NCI-H1092 treated with DMSO at 0.1 percent for 48 hours (cell line): ENCODE results near the gene NDUFAF3.

ENCODE experiments used
- DNase-seq: peaks from one replicate; lab custom pipeline; 2025; lab: John Stamatoyannopoulos, UW

Gene NDUFAF3

GRCh38 chr3:49017971-49018706 lies 3.8 kb upstream of the NDUFAF3 start, which contains the start of gene DALRD3:
Gene DALRD3, minus strand, starts transcription at chr3:49018580. Its CDS starts 16 bp downstream, at chr3:49018564.
- peak; percentile 70 for DNase-seq

GRCh38 chr3:49018707-49019006 lies 3.3 kb upstream of the NDUFAF3 start:
- DNase-seq: no peak

DNA sequence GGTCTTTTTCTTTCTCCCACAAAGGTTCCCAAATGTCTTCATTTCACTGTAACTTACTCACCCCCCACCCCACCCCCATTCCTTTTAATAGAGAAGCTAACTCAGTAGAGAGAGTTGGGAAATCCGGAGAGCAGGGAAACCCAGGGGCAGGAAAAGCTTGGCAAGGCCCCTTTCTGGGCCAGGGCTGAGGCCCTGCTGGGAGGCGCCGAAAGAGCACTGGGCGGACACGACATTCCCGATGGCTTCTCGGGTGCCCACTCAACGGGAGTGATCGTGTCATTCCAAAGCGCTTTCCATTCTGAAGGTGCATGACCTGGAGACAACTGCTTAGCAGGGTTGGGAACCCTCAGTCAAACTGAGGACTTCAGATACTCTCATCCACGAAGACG lies 2.0 kb upstream of the NDUFAF3 start:
- no peak for DNase-seq

GRCh38 chr3:49020330-49021212 lies 1.4 kb upstream of the NDUFAF3 start:
- no peak for DNase-seq

GRCh38 chr3:49021213-49021812 lies 608 bp upstream of the NDUFAF3 start:
- DNase-seq: peak; percentile 92

DNA sequence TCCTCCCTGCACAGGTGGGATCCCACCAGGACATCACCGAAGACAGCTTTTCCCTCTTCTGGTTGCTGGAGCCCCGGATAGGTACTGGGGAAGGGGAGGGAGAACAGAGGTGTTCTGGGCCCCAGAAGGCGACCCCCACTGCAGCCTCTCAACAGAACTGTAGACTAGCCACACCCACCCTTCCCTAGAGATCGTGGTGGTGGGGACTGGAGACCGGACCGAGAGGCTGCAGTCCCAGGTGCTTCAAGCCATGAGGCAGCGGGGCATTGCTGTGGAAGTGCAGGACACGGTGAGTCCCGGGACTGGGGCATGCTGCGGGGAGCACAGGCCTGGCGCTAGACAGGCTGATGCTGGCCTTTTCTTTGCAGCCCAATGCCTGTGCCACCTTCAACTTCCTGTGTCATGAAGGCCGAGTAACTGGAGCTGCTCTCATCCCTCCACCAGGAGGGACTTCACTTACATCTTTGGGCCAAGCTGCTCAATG lies 809 bp downstream of the NDUFAF3 start:
- DNase-seq: no peak

GRCh38 chr3:49023775-49024174 lies 1.9 kb downstream of the NDUFAF3 start:
- DNase-seq: no peak

DNA sequence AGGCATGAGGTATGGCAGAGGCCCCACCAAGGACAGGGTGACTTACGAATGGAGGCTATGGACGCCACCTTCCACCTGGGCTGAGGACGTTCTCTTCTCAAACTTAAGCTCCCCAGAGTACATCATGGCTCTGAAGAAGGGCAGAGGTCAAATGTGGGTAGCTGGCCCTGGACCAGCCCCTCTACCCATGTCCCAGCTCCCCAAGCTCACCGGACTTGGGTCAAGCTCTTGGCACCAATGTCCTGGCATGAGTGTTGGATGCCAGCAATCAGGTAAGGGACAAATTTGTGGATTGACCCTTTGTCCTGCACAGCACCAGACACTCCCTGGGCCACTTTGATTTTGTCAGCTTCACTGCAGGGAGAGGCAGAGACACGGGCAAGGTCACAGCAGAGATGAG lies 2.5 kb downstream of the NDUFAF3 start:
- DNase-seq: no peak

- DNase-seq: no peak
These were observed 3.3 kb downstream of the NDUFAF3 start for GRCh38 chr3:49025005-49025792.

DNA sequence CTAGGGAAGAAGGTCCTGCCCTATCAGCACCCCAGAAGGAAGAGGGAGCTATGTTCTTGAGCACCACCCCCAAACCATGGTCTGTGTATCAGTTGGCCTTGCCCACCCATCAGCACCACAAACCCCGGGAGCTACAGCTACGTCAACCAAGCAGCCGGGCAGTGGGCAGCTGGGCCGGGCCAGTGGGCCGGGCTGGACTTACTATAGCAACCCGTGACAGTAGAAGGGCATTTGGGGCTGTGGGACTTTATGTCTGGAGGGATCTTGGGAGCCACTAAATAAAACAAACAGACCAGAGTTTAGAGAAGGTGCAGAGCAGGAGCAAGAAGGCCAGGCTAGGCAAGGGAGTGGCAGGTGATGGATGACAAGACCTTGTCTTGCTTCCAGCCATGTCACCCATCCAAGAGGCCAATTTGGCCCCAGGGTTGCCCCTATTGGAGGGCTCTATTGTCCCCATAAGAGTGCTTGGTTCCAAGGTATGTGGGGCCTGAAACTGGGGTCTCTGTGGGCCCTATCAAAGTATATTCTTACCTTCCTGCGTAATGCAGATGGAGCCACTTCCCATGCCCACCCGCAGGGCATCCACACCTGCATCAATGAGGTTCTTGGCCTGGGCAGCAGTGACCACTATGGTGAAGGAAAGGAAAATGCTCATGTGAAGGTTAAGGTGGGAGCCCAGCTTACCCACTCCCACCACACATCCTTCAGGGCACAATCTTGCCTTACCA lies 4.0 kb downstream of the NDUFAF3 start:
- DNase-seq: no peak

GRCh38 chr3:49026536-49026935 lies 4.6 kb downstream of the NDUFAF3 start:
- no peak for DNase-seq

DNA sequence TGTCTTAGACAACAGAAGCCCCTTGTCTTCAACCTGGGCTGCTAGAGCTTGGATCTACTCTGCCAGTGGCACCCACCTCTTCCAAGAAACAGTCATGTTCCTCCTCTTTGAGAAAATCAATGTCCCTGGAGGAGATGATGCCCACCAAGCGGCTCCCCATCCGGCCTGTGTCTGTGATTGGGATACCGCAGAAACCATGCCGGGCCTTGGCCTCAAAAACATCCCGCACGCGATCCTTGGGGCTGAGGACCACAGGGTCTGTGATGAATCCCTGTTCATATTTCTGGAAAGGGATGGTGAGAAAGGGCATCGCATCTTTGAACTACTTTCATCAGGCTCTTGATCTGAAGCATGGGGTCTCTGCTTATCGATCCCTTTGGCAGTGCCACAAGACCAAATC lies 5.7 kb downstream of the NDUFAF3 start:
- no peak for DNase-seq

GRCh38 chr3:49028298-49028672 lies 6.4 kb downstream of the NDUFAF3 start:
- no peak for DNase-seq

GRCh38 chr3:49028673-49029562 lies 7.0 kb downstream of the NDUFAF3 start, which contains the start of gene IMPDH2:
Gene IMPDH2, minus strand, starts transcription at chr3:49029398. Its CDS starts 48 bp downstream, at chr3:49029350.
- DNase-seq: peak; percentile 88

GRCh38 chr3:49029563-49029884 lies 7.6 kb downstream of the NDUFAF3 start:
- DNase-seq: no peak

DNA sequence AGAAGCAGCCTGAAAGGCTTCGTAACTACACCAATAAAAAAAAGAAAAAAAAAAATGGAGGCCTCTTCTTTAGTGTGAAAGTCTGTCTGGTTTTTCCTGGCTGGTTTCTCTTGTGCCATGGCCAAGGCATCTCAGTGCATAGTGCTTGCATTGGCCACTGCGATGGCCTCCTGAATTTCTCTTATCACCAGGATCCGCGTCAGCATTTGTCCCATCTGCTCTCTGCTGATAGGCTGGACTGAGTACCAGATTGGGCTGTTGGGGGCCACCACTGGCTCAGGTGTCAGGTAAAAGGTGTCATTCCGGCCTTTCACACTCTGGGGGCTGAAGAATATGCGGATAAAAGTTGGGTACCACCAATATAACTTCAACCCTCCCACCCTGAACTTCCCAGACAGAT lies 8.4 kb downstream of the NDUFAF3 start:
- no peak for DNase-seq

- DNase-seq: no peak
These were observed 10.9 kb downstream of the NDUFAF3 start for GRCh38 chr3:49032646-49033304.

- no peak for DNase-seq
These were observed 12.7 kb downstream of the NDUFAF3 start for GRCh38 chr3:49034650-49035049.

DNA sequence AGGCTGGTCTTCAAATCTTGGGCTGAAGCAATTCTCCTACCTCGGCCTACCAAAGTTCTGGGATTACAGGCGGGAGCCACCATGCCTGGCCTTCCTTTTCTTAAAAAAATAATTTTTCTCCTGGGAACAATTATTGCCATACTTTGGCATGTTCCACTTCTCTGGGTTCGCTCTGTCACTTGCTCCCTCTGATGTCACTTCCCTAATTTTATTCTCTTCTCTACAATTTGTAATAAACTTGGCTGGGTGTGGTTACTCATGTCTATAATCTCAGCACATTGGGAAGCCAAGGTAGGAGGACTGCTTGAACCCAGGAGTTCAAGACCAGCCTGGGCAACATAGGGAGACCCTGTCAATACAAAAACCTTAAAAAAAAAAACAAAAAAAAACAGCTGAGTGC lies 13.4 kb downstream of the NDUFAF3 start:
- no peak for DNase-seq

- DNase-seq: no peak
These were observed 31.6 kb downstream of the NDUFAF3 start for GRCh38 chr3:49053543-49053942.
